ENCODE data around the gene STXBP2. TPM values are rescaled to one million over a fixed set of nuclear protein-coding genes. Genes with fewer than 3 reads are reported as not detected.
"Not testable (repeated sequence)": the region's sequence is repeated elsewhere in the genome, so short reads cannot be mapped to it uniquely, and the experiment has no call there.

STXBP2 gene
- total RNA-seq, 6 donors from 2014 or later: 111 to 562 (median 249) TPM

- TF ChIP-seq EP300 (IDR thresholded peaks at IDR 0.05) (no peak), CTCF (IDR thresholded peaks at IDR 0.05) (no peak), POLR2AphosphoS5 (IDR thresholded peaks at IDR 0.05) (no peak), POLR2A (IDR thresholded peaks at IDR 0.05) (no peak)
- peak in 1 of 2 donors; percentile 74 for DNase-seq
- Histone ChIP-seq H3K27ac (no peak overlapping the region), H3K27me3 (peaks cover 0 to 2% (median 0%) of the 10 kb centered on the region in 4 donors), H3K9me3 (no peaks in the 10 kb centered on the region), H3K4me3 (no peak overlapping the region), H3K36me3 (peaks cover 0 to 45% (median 21%) of the 10 kb centered on the region in 4 donors), H3K4me1 (peaks cover 0 to 35% (median 6%) of the 10 kb centered on the region in 4 donors)
- 89 to 96% methylated on average over 16 to 24 of the region's 27 CpGs for WGBS, 2 donors
- no peak for ATAC-seq (ENCODE audit: low FRiP score in 2 of 2)
Observed at GRCh38 chr19:7642295-7643030, 5.6 kb downstream of the STXBP2 start.

- H3K27me3 ChIP-seq: no peaks in the 10 kb centered on the region
- no peak overlapping the region for H3K4me3 ChIP-seq
- TF ChIP-seq CTCF (IDR thresholded peaks at IDR 0.05) (no peak), EP300 (IDR thresholded peaks at IDR 0.05) (no peak), POLR2AphosphoS5 (IDR thresholded peaks at IDR 0.05) (no peak), POLR2A (IDR thresholded peaks at IDR 0.05) (no peak)
- WGBS, 2 donors: 93 to 94% methylated on average over 7 to 8 of the region's 8 CpGs
- ATAC-seq (ENCODE audit: low FRiP score in 2 of 2): no peak
- peaks cover 0 to 29% (median 4%) of the 10 kb centered on the region in 4 donors for H3K4me1 ChIP-seq
- no peaks in the 10 kb centered on the region for H3K9me3 ChIP-seq
- peaks cover 0 to 45% (median 21%) of the 10 kb centered on the region in 4 donors for H3K36me3 ChIP-seq
- no peak for DNase-seq
- no peak overlapping the region for H3K27ac ChIP-seq
Observed at GRCh38 chr19:7643031-7643415, 6.1 kb downstream of the STXBP2 start.

GRCh38 chr19:7643629-7644549 lies 7.0 kb downstream of the STXBP2 start:
- DNase-seq: peak in 1 of 2 donors; percentile 64
- not testable (repeated sequence) for ATAC-seq (ENCODE audit: low FRiP score in 2 of 2); H3K4me3 ChIP-seq; H3K9me3 ChIP-seq; H3K27ac ChIP-seq; H3K27me3 ChIP-seq
- H3K36me3 ChIP-seq: peaks cover 0 to 45% (median 21%) of the 10 kb centered on the region in 4 donors
- 67 to 85% methylated on average over 9 to 10 of the region's 10 CpGs for WGBS, 2 donors
- peaks cover 0 to 22% (median 3%) of the 10 kb centered on the region in 4 donors for H3K4me1 ChIP-seq

- Histone ChIP-seq H3K36me3 (peaks cover 0 to 45% (median 21%) of the 10 kb centered on the region in 4 donors), H3K4me3 (no peak overlapping the region), H3K27me3 (no peaks in the 10 kb centered on the region), H3K9me3 (no peaks in the 10 kb centered on the region), H3K27ac (peak overlapping the region in 2 of 4 donors; percentile 40 to 63), H3K4me1 (peaks cover 0 to 16% (median 3%) of the 10 kb centered on the region in 4 donors)
- peak in 1 of 2 donors; percentile 72 for DNase-seq
- WGBS, 2 donors: 87 to 95% methylated on average over 7 to 19 of the region's 20 CpGs
- no peak for TF ChIP-seq EP300 (IDR thresholded peaks at IDR 0.05)
- no peak for TF ChIP-seq POLR2AphosphoS5 (IDR thresholded peaks at IDR 0.05)
- no peak for TF ChIP-seq POLR2A (IDR thresholded peaks at IDR 0.05)
- no peak for TF ChIP-seq CTCF (IDR thresholded peaks at IDR 0.05)
- no peak for ATAC-seq (ENCODE audit: low FRiP score in 2 of 2)
Observed at GRCh38 chr19:7644550-7644877, 7.6 kb downstream of the STXBP2 start.

- Histone ChIP-seq H3K27ac (peak overlapping the region in 2 of 4 donors; percentile 40 to 63), H3K4me1 (peaks cover 0 to 9% (median 3%) of the 10 kb centered on the region in 4 donors), H3K36me3 (peaks cover 0 to 40% (median 19%) of the 10 kb centered on the region in 4 donors), H3K27me3 (no peaks in the 10 kb centered on the region), H3K9me3 (no peaks in the 10 kb centered on the region), H3K4me3 (no peak overlapping the region)
- peak in 1 of 2 donors; percentile 71 for DNase-seq
- peak; percentile 23 for ATAC-seq (ENCODE audit: low FRiP score in 2 of 2)
- WGBS, 2 donors: 77 to 79% methylated on average over 5 to 10 of the region's 14 CpGs
- no peak for TF ChIP-seq EP300 (IDR thresholded peaks at IDR 0.05)
- peak in 1 of 4 donors; percentile 16 for TF ChIP-seq POLR2A (IDR thresholded peaks at IDR 0.05)
Observed at GRCh38 chr19:7645163-7645562, 8.3 kb downstream of the STXBP2 start.

Measured in upper lobe of left lung (tissue), 6 donors.